ENCODE results near the gene GHRL. TPM values are rescaled to one million over a fixed set of nuclear protein-coding genes. Genes with fewer than 3 reads are reported as not detected.

The GHRL gene
- total RNA-seq, 1 experiment from 2014 or later: not detected

- no peak for TF ChIP-seq CTCF (IDR thresholded peaks at IDR 0.05)
- no peak for TF ChIP-seq TCF7L2 (IDR thresholded peaks at IDR 0.05; ENCODE audit: low read depth, low read length)
- TF ChIP-seq SIN3A (IDR thresholded peaks at IDR 0.05; ENCODE audit: borderline replicate concordance, insufficient read depth, low read depth, low read length): no peak
- TF ChIP-seq POLR2AphosphoS5 (IDR thresholded peaks at IDR 0.05; ENCODE audit: low read depth, low read length): no peak
- no peak for TF ChIP-seq REST (IDR thresholded peaks at IDR 0.05; ENCODE audit: insufficient read depth in 1 of 2, low read depth in 2 of 2, low read length in 1 of 2)
- DNase-seq (ENCODE audit: low read depth, low spot score): no peak
- intact Hi-C loops (cut with micrococcal nuclease; ENCODE audit: unreplicated experiment): no loop called here
- no peaks in the 10 kb centered on the region; the same call in none of the 2 replicates for H3K36me3 ChIP-seq (ENCODE audit: control insufficient read depth, insufficient read depth, low read length)
- H3K4me1 ChIP-seq (ENCODE audit: control insufficient read depth, insufficient read depth, low read length): peaks cover 4% of the 10 kb centered on the region
- H3K4me3 ChIP-seq (ENCODE audit: low read depth in 2 of 2, low read length in 2 of 2): no peak overlapping the region
- no peaks in the 10 kb centered on the region for H3K9me3 ChIP-seq (ENCODE audit: control insufficient read depth, insufficient read depth, low read depth, low read length)
- POLR2A ChIA-PET: no interaction called here
- in situ Hi-C loops (cut with HindIII; ENCODE audit: low pct_unique_long_range_greater_than_20kb, low sequenced_read_pairs): no loop called here
- no peaks in the 10 kb centered on the region for H3K27me3 ChIP-seq (ENCODE audit: control insufficient read depth, insufficient read depth, low read length)
- no peak overlapping the region for H3K27ac ChIP-seq (ENCODE audit: low read length)
- CTCF ChIA-PET: no interaction called here
- no peak for ATAC-seq
- BruUV-seq (replicated peaks): no TSS peak
These were observed 39.0 kb downstream of the GHRL start for GRCh38 chr3:10253731-10254130.

GRCh38 chr3:10251006-10251405 is 41.7 kb downstream of the GHRL start:
- no peak overlapping the region; a peak in 1 of 4 replicates for H3K4me3 ChIP-seq (ENCODE audit: low read depth in 2 of 2, low read length in 2 of 2)
- intact Hi-C loops (cut with micrococcal nuclease; ENCODE audit: unreplicated experiment): no loop called here
- in situ Hi-C loops (cut with HindIII; ENCODE audit: low pct_unique_long_range_greater_than_20kb, low sequenced_read_pairs): no loop called here

More at GRCh38 chr3:10251006-10251405, 41.7 kb downstream of the GHRL start:
- Histone ChIP-seq H3K36me3 (ENCODE audit: control insufficient read depth, insufficient read depth, low read length) (no peaks in the 10 kb centered on the region; the same call in none of the 2 replicates), H3K27me3 (ENCODE audit: control insufficient read depth, insufficient read depth, low read length) (no peaks in the 10 kb centered on the region), H3K27ac (ENCODE audit: low read length) (no peak overlapping the region), H3K4me1 (ENCODE audit: control insufficient read depth, insufficient read depth, low read length) (peaks cover 4% of the 10 kb centered on the region), H3K9me3 (ENCODE audit: control insufficient read depth, insufficient read depth, low read depth, low read length) (no peaks in the 10 kb centered on the region)
- DNase-seq (ENCODE audit: low read depth, low spot score) (no peak), ATAC-seq (no peak)
- no peak for TF ChIP-seq SIN3A (IDR thresholded peaks at IDR 0.05; ENCODE audit: borderline replicate concordance, insufficient read depth, low read depth, low read length)
- TF ChIP-seq REST (IDR thresholded peaks at IDR 0.05; ENCODE audit: insufficient read depth in 1 of 2, low read depth in 2 of 2, low read length in 1 of 2): no peak
- no peak for TF ChIP-seq TCF7L2 (IDR thresholded peaks at IDR 0.05; ENCODE audit: low read depth, low read length)
- no peak for TF ChIP-seq CTCF (IDR thresholded peaks at IDR 0.05)
- no peak for TF ChIP-seq POLR2AphosphoS5 (IDR thresholded peaks at IDR 0.05; ENCODE audit: low read depth, low read length)
- BruUV-seq (replicated peaks): no TSS peak
- ChIA-PET POLR2A (no interaction called here), CTCF (interaction anchor here (0.5 kb wide), 1 partner anchor 683 kb away, joined by 3 read pairs; no protein-coding TSS in a partner anchor)

All from Panc1 (cell line).